H1 (cell line): ENCODE measurements around the gene RDH16. TPM values are rescaled to one million over a fixed set of nuclear protein-coding genes. Genes with fewer than 3 reads are reported as not detected.

Source experiments
- CTCF ChIA-PET: fragments of 300-600 bp; sonication (Branson Sonifier 250); formaldehyde crosslinking; loops from one replicate; lab custom pipeline; 2021; ENCODE audit not compliant: partially characterized antibody; lab: Charles Lee
- POLR2A ChIA-PET: fragments of 300-600 bp; sonication (Branson Sonifier 250); formaldehyde crosslinking; loops from one replicate; lab custom pipeline; 2021; ENCODE audit warnings: inconsistent platforms; ENCODE audit not compliant: partially characterized antibody; lab: Charles Lee
- DNase-seq, 2 experiments: peaks; one replicate each; pipeline versions ENCODE4 v3.0.0 to v3.0.0-alpha.2; 2010 to 2022; ENCODE audit warnings: low spot score in 2 of 2, low read depth in 1 of 2, mixed read lengths in 1 of 2
- FAIRE-seq: peaks from 2 replicates; lab custom pipeline; 2011; peaks lifted over from hg19 to GRCh38; lab: Jason Lieb, UNC
- H2AFZ ChIP-seq: 2 replicates; pipeline ENCODE4 v1.8.1; 2012; ENCODE audit warnings: low read length, inconsistent platforms
- H2AK5ac ChIP-seq: 2 replicates; pipeline ENCODE4 v1.6.1; 2013; ENCODE audit warnings: low read depth, low read length
- H2BK120ac ChIP-seq: replicated peaks from 2 replicates; pipeline ENCODE3; 2013; ENCODE audit warnings: low read depth, low read length, inconsistent platforms
- H2BK12ac ChIP-seq: 2 replicates; pipeline ENCODE4 v1.6.1; 2013; ENCODE audit warnings: low read depth, low read length
- H2BK15ac ChIP-seq: 2 replicates; pipeline ENCODE4 v1.6.1; 2013; ENCODE audit warnings: low read length
- H2BK20ac ChIP-seq: 2 replicates; pipeline ENCODE4 v1.6.1; 2013; ENCODE audit warnings: low read length
- H2BK5ac ChIP-seq: 2 replicates; pipeline ENCODE4 v1.6.1; 2013; ENCODE audit warnings: low read depth, low read length
- H3K14ac ChIP-seq: 2 replicates; pipeline ENCODE4 v1.6.1; 2013; ENCODE audit warnings: inconsistent platforms; ENCODE audit not compliant: insufficient read length
- H3K18ac ChIP-seq: 2 replicates; pipeline ENCODE4 v1.6.1; 2013; ENCODE audit warnings: low read length; ENCODE audit errors: extremely low read depth
- H3K23ac ChIP-seq: 2 replicates; pipeline ENCODE4 v1.6.1; 2013; ENCODE audit warnings: inconsistent platforms; ENCODE audit not compliant: insufficient read length
- H3K23me2 ChIP-seq: 2 replicates; pipeline ENCODE4 v1.6.1; 2013; ENCODE audit warnings: low read depth, low read length
- H3K27ac ChIP-seq: 2 replicates; pipeline ENCODE4 v1.6.1; 2011; ENCODE audit warnings: low read depth, low read length, inconsistent platforms
- H3K27me3 ChIP-seq, 4 experiments: replicated peaks in 1 of 4; 1 replicate in 1 of 4; 2 replicates in 3 of 4; pipeline versions ENCODE4 v1.6.1 to v1.8.1; 2011 to 2013; ENCODE audit warnings: low read length in 3 of 4, mild to moderate bottlenecking in 3 of 4, inconsistent platforms in 2 of 4, mixed read lengths in 2 of 4, moderate library complexity in 1 of 4; ENCODE audit not compliant: control insufficient read depth in 3 of 4, insufficient read depth in 3 of 4; ENCODE audit errors: extremely low read depth in 1 of 4
- H3K36me3 ChIP-seq, 4 experiments: 2 replicates each; pipeline versions ENCODE4 v1.6.1 to v1.8.1; 2011 to 2013; ENCODE audit warnings: mild to moderate bottlenecking in 4 of 4, low read length in 3 of 4, moderate library complexity in 2 of 4, control low read depth in 1 of 4, inconsistent platforms in 1 of 4; ENCODE audit not compliant: insufficient read depth in 4 of 4, control insufficient read depth in 2 of 4
- H3K4ac ChIP-seq: replicated peaks from 2 replicates; pipeline ENCODE3; 2013; ENCODE audit warnings: low read length, low read depth, mixed read lengths, inconsistent platforms; ENCODE audit not compliant: insufficient read length
- H3K4me1 ChIP-seq, 4 experiments: replicated peaks in 1 of 4; 1 replicate in 1 of 4; 2 replicates in 3 of 4; pipeline versions ENCODE4 v1.6.1 to v1.8.1; 2011 to 2013; ENCODE audit warnings: low read length in 3 of 4, inconsistent platforms in 2 of 4, mixed read lengths in 1 of 4; ENCODE audit not compliant: insufficient read depth in 4 of 4, control insufficient read depth in 3 of 4
- H3K4me2 ChIP-seq, 2 experiments: 2 replicates each; pipeline versions ENCODE4 v1.6.1 to v1.8.1; 2011 to 2013; ENCODE audit warnings: low read depth in 2 of 2, low read length in 2 of 2, control low read depth in 1 of 2, inconsistent platforms in 1 of 2, mild to moderate bottlenecking in 1 of 2; ENCODE audit not compliant: insufficient read depth in 1 of 2
- H3K4me3 ChIP-seq, 4 experiments: fragments of 200-600, 300-600 bp in 1 of 4; sonication (generic), shearing (Covaris generic), sonication (Bioruptor Twin) in 1 of 4; 2 replicates each; pipeline versions ENCODE4 v1.5.1 to v1.8.1; 2011 to 2016; ENCODE audit warnings: low read length in 4 of 4, low read depth in 3 of 4, control low read depth in 2 of 4, inconsistent platforms in 2 of 4, mild to moderate bottlenecking in 2 of 4, mixed read lengths in 1 of 4, moderate library complexity in 1 of 4; ENCODE audit not compliant: insufficient read depth in 2 of 4; ENCODE audit errors: extremely low read depth in 1 of 4
- H3K56ac ChIP-seq: replicated peaks from 2 replicates; pipeline ENCODE3; 2013; ENCODE audit warnings: low read depth, mild to moderate bottlenecking, mixed read lengths, low read length, inconsistent platforms; ENCODE audit not compliant: insufficient read length
- H3K79me1 ChIP-seq: 2 replicates; pipeline ENCODE4 v1.6.1; 2013; ENCODE audit warnings: low read depth, low read length, control low read depth
- H3K79me2 ChIP-seq, 2 experiments: 2 replicates each; pipeline versions ENCODE4 v1.6.1 to v1.8.1; 2012 to 2013; ENCODE audit warnings: low read length in 2 of 2, mild to moderate bottlenecking in 2 of 2, inconsistent platforms in 1 of 2; ENCODE audit not compliant: insufficient read depth in 2 of 2, control insufficient read depth in 1 of 2
- H3K9ac ChIP-seq, 4 experiments: replicated peaks in 1 of 4; 1 replicate in 1 of 4; 2 replicates in 3 of 4; pipeline versions ENCODE4 v1.6.1 to v1.8.1; 2011 to 2013; ENCODE audit warnings: low read depth in 3 of 4, low read length in 3 of 4, control low read depth in 2 of 4, mild to moderate bottlenecking in 2 of 4, moderate library complexity in 2 of 4, inconsistent platforms in 1 of 4; ENCODE audit errors: extremely low read depth in 1 of 4
- H3K9me3 ChIP-seq, 2 experiments: 2 replicates each; pipeline versions ENCODE4 v1.6.1 to v1.8.1; 2012 to 2013; ENCODE audit warnings: mild to moderate bottlenecking in 2 of 2, moderate library complexity in 2 of 2, control low read depth in 1 of 2, inconsistent platforms in 1 of 2, low read depth in 1 of 2, low read length in 1 of 2, mixed read lengths in 1 of 2; ENCODE audit not compliant: insufficient read depth in 2 of 2
- H4K20me1 ChIP-seq, 2 experiments: replicated peaks in 1 of 2; 2 replicates each; pipeline versions ENCODE3 to v1.8.1; 2011 to 2013; ENCODE audit warnings: inconsistent platforms in 2 of 2, low read length in 2 of 2, mild to moderate bottlenecking in 1 of 2; ENCODE audit not compliant: insufficient read depth in 2 of 2, control insufficient read depth in 1 of 2
- H4K5ac ChIP-seq: 2 replicates; pipeline ENCODE4 v1.6.1; 2013; ENCODE audit warnings: low read length, low read depth, mixed read lengths, inconsistent platforms; ENCODE audit not compliant: insufficient read length
- H4K8ac ChIP-seq: 2 replicates; pipeline ENCODE4 v1.8.0; 2013; ENCODE audit warnings: mild to moderate bottlenecking, moderate library complexity, low read length, inconsistent platforms; ENCODE audit not compliant: insufficient read depth; ENCODE audit errors: extremely low read depth
- H4K91ac ChIP-seq: replicated peaks from 2 replicates; pipeline ENCODE3; 2013; ENCODE audit warnings: low read length, mixed read lengths, inconsistent platforms; ENCODE audit not compliant: insufficient read length
- ASH2L ChIP-seq: fragments of 200-600, 300-600 bp; sonication (generic); IDR thresholded peaks from one replicate; pipeline ENCODE4 v1.7.1; 2017; ENCODE audit warnings: low read length
- BACH1 ChIP-seq: IDR thresholded peaks from 2 replicates; pipeline ENCODE4 v1.6.1; 2012; ENCODE audit warnings: low read length, improper control_type of control experiment
- BRCA1 ChIP-seq: IDR thresholded peaks from 2 replicates; pipeline ENCODE4 v1.6.1; 2012; ENCODE audit warnings: low read depth, low read length, improper control_type of control experiment
- CBX5 ChIP-seq: fragments of 300-800, 300-1000 bp; sonication (generic); IDR thresholded peaks from 2 replicates; pipeline ENCODE4 v1.7.1; 2016; ENCODE audit warnings: antibody characterized with exemption, low read length, low read depth
- CBX8 ChIP-seq: fragments of 300-800, 300-1000 bp; sonication (generic); IDR thresholded peaks from 2 replicates; pipeline ENCODE4 v1.7.1; 2016; ENCODE audit warnings: low read depth, low read length, borderline replicate concordance
- CEBPB ChIP-seq: IDR thresholded peaks from 2 replicates; pipeline ENCODE4 v1.6.1; 2012; ENCODE audit warnings: low read depth, low read length
- CREB1 ChIP-seq: IDR thresholded peaks from 2 replicates; pipeline ENCODE4 v1.6.1; 2012; ENCODE audit warnings: inconsistent platforms
- FOSL1 ChIP-seq: IDR thresholded peaks from 2 replicates; pipeline ENCODE4 v1.6.1; 2011; ENCODE audit warnings: mild to moderate bottlenecking, low read depth, low read length, moderate library complexity; ENCODE audit not compliant: insufficient read depth
- KDM4A ChIP-seq: IDR thresholded peaks from one replicate; pipeline ENCODE4 v1.7.1; 2012; ENCODE audit warnings: low read depth, mild to moderate bottlenecking, moderate library complexity, low read length, inconsistent platforms; ENCODE audit not compliant: severe bottlenecking
- NRF1 ChIP-seq: IDR thresholded peaks from 2 replicates; pipeline ENCODE4 v1.6.1; 2011; ENCODE audit warnings: mild to moderate bottlenecking, low read depth, low read length, improper control_type of control experiment
- SP1 ChIP-seq: IDR thresholded peaks from 2 replicates; pipeline ENCODE4 v1.6.1; 2011; ENCODE audit warnings: low read depth, low read length
- SP4 ChIP-seq: IDR thresholded peaks from 2 replicates; pipeline ENCODE4 v1.6.1; 2012; ENCODE audit warnings: low read length, inconsistent platforms
- TAF1 ChIP-seq: IDR thresholded peaks from 2 replicates; pipeline ENCODE4 v1.6.1; 2011; ENCODE audit warnings: mild to moderate bottlenecking, low read depth, low read length
- TBP ChIP-seq: IDR thresholded peaks from 2 replicates; pipeline ENCODE4 v1.6.1; 2011; ENCODE audit warnings: low read depth, low read length, improper control_type of control experiment
- ZNF274 ChIP-seq: IDR thresholded peaks from 2 replicates; pipeline ENCODE4 v1.7.0; 2012; ENCODE audit warnings: low read length, borderline replicate concordance; ENCODE audit errors: extremely low read depth
- WGBS, 2 experiments: shearing (Covaris generic) in 1 of 2; methylation state at CpG; one replicate each; pipeline versions ENCODE4 v1.1.6 to v1.1.7; 2013 to 2015; ENCODE audit warnings: low lambda C conversion rate in 2 of 2, mixed read lengths in 2 of 2, inconsistent platforms in 1 of 2, low coverage in 1 of 2, missing lambda C conversion rate in 1 of 2; ENCODE audit not compliant: insufficient replicate concordance in 2 of 2, insufficient coverage in 1 of 2, insufficient read length in 1 of 2; ENCODE audit errors: extremely low coverage in 1 of 2, missing lambda C conversion rate in 1 of 2; 5-methylcytosine and 5-hydroxymethylcytosine counted together
- polyA plus RNA-seq, 7 experiments: library from polyadenylated mRNA; depleted of rRNA in 3 of 7; stranded (reverse) in 5 of 7; unstranded in 2 of 7; fragments of >200 nt in 5 of 7; fragments of 200-250 nt in 2 of 7; gene quantifications; 1 replicate in 5 of 7; 2 replicates in 1 of 7; 4 replicates in 1 of 7; pipeline versions ENCODE4 v1.2.1 to v1.2.3, GENCODE V29; 2011 to 2013; ENCODE audit warnings: missing spikeins in 2 of 7, mixed read lengths in 2 of 7
- total RNA-seq: library from RNA; stranded (reverse); fragmentation: NEBNext Ultra II Directional; extraction: Animal tissue kit (Norgen Biotek cat#: 25700); gene quantifications from 2 replicates; pipeline ENCODE4 v1.2.1, GENCODE V29; 2021
- TF ChIP-seq, protein P1 (sequence below): IDR thresholded peaks from 2 replicates; pipeline ENCODE4 v1.6.1; 2011; ENCODE audit warnings: low read length, improper control_type of control experiment

Gene RDH16
- total and polyA plus RNA-seq, 2 of the 8 experiments (the other 6 are each of a cell fraction or from before 2014, with no cell fraction given), result 0.30 to 0.79 TPM

DNA sequence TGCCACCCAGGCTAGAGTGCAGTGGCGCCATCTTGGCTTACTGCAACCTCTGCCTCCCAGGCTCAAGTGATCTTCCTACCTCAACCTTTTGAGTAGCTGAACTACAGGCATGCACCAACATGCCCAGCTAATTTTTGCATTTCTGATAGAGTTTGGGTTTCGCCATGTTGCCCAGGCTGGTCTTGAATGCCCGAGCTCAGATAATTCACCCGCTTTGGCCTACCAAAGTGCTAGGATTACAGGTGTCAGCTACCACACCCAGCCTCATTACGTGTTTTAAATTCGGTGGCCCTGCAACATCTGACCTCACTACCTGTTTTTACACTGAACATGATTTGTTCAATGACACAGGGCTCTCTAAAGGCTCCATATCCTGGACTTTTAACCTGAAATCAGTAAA, 22.9 kb upstream of the RDH16 start:
- H4K91ac ChIP-seq, result no peak overlapping the region
- no peak overlapping the region for H3K18ac ChIP-seq
- no peak overlapping the region for H3K4me2 ChIP-seq
- H4K5ac ChIP-seq, result no peak overlapping the region
- no peaks in the 10 kb centered on the region for H3K79me1 ChIP-seq
- no peak overlapping the region for H3K4ac ChIP-seq
- no peaks in the 10 kb centered on the region for H4K20me1 ChIP-seq
- no peak overlapping the region for H3K14ac ChIP-seq
- no peak overlapping the region for H3K4me3 ChIP-seq
- no peak overlapping the region for H2AK5ac ChIP-seq
- DNase-seq, result no peak
- no peak overlapping the region for H3K23ac ChIP-seq
- no peak overlapping the region for H2BK120ac ChIP-seq
- H2AFZ ChIP-seq, result no peak overlapping the region
- no peak for FAIRE-seq
- POLR2A ChIA-PET, result interaction anchor here (1.0 kb wide), 1 partner anchor 26 kb away, joined by 4 read pairs; the partner anchor contains the start of gene ZBTB39
- H3K36me3 ChIP-seq, result no peaks in the 10 kb centered on the region
- H2BK12ac ChIP-seq, result no peak overlapping the region
- no peak overlapping the region for H3K27ac ChIP-seq
- no peaks in the 10 kb centered on the region for H3K27me3 ChIP-seq
- H2BK20ac ChIP-seq, result no peak overlapping the region
- CTCF ChIA-PET, result interaction anchor here (1.1 kb wide), 1 partner anchor 166 kb away, joined by 3 read pairs; no protein-coding TSS in a partner anchor
- no peaks in the 10 kb centered on the region for H3K23me2 ChIP-seq
- no peak overlapping the region for H3K9ac ChIP-seq
- no peak overlapping the region for H2BK15ac ChIP-seq
- no peaks in the 10 kb centered on the region for H3K79me2 ChIP-seq
- H3K4me1 ChIP-seq, result no peaks in the 10 kb centered on the region
- no peaks in the 10 kb centered on the region for H3K9me3 ChIP-seq
- no peak overlapping the region for H2BK5ac ChIP-seq
- no peak overlapping the region for H3K56ac ChIP-seq
- no peak overlapping the region for H4K8ac ChIP-seq
- WGBS, 2 experiments, result 89% methylated on average over 6 of the region's 6 CpGs; no CpG with 5 or more reads in 1 of the 2 experiments
- TF ChIP-seq CEBPB, result no peak
- no peak for TF ChIP-seq CBX5
- TF ChIP-seq, protein P1, sequence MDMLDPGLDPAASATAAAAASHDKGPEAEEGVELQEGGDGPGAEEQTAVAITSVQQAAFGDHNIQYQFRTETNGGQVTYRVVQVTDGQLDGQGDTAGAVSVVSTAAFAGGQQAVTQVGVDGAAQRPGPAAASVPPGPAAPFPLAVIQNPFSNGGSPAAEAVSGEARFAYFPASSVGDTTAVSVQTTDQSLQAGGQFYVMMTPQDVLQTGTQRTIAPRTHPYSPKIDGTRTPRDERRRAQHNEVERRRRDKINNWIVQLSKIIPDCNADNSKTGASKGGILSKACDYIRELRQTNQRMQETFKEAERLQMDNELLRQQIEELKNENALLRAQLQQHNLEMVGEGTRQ, result no peak
- no peak for TF ChIP-seq CREB1
- TF ChIP-seq TBP, result no peak
- no peak for TF ChIP-seq ZNF274
- no peak for TF ChIP-seq CBX8
- TF ChIP-seq SP1, result no peak
- no peak for TF ChIP-seq KDM4A
- TF ChIP-seq TAF1, result no peak
- no peak for TF ChIP-seq FOSL1
- no peak for TF ChIP-seq ASH2L
- no peak for TF ChIP-seq SP4
- no peak for TF ChIP-seq BRCA1
- no peak for TF ChIP-seq BACH1
- TF ChIP-seq NRF1, result no peak
